Activated T-helper 2 cell treated with anti-CD3 and anti-CD28 coated beads, Interferon-gamma antibody, Interleukin-2, Interleukin-4, amounts not matched to agents 10 μg/mL and 5 μg/mL and 100 μg/mL, durations not matched to agents 14 hours and 24 hours and 36 hours (primary cell): ENCODE results near the gene TCF7L2. TPM values are rescaled to one million over a fixed set of nuclear protein-coding genes. Genes with fewer than 3 reads are reported as not detected.

ENCODE experiments used
- DNase-seq: peaks from one replicate; pipeline ENCODE4 v3.0.0; 2021; ENCODE audit warnings: low spot score
- H3K27ac Mint-ChIP-seq: one replicate; pipeline ENCODE4 v1.8.0; 2021; ENCODE audit warnings: mixed read lengths
- H3K27me3 Mint-ChIP-seq: one replicate; pipeline ENCODE4 v1.8.0; 2021; ENCODE audit warnings: low read depth, mixed read lengths
- H3K36me3 Mint-ChIP-seq: one replicate; pipeline ENCODE4 v1.8.0; 2021; ENCODE audit warnings: low read depth, mixed read lengths
- H3K4me1 Mint-ChIP-seq: one replicate; pipeline ENCODE4 v1.8.0; 2021; ENCODE audit warnings: low read depth, mixed read lengths
- H3K4me3 Mint-ChIP-seq: one replicate; pipeline ENCODE4 v1.8.0; 2021; ENCODE audit warnings: low read depth, mild to moderate bottlenecking, moderate library complexity, mixed read lengths
- H3K9me3 Mint-ChIP-seq: one replicate; pipeline ENCODE4 v1.8.0; 2021; ENCODE audit warnings: mixed read lengths
- intact Hi-C: fragments of 100-400 bp; cut with micrococcal nuclease; formaldehyde crosslinking; loops from one replicate; pipeline ENCODE4 v1.15.1; 2023
- total RNA-seq: library from RNA; stranded (reverse); gene quantifications from 2 replicates; pipeline ENCODE4 v1.2.3, GENCODE V29; 2022

Gene TCF7L2
- total RNA-seq, 1 donor from 2014 or later = 0.52 TPM

- no peak for DNase-seq
- Mint-ChIP-seq H3K27ac (no peak overlapping the region), H3K9me3 (no peaks in the 10 kb centered on the region), H3K4me1 (peaks cover 9% of the 10 kb centered on the region), H3K36me3 (no peaks in the 10 kb centered on the region), H3K27me3 (peaks cover 43% of the 10 kb centered on the region), H3K4me3 (no peak overlapping the region)
- intact Hi-C loops = no loop called here
Observed at GRCh38 chr10:113011592-113012374, 61.7 kb downstream of the TCF7L2 start.

GRCh38 chr10:113015201-113015600 lies 65.2 kb downstream of the TCF7L2 start:
- peaks cover 21% of the 10 kb centered on the region for H3K27me3 Mint-ChIP-seq
- no peak overlapping the region for H3K27ac Mint-ChIP-seq
- H3K9me3 Mint-ChIP-seq = no peaks in the 10 kb centered on the region
- DNase-seq = no peak
- no peaks in the 10 kb centered on the region for H3K36me3 Mint-ChIP-seq
- intact Hi-C loops = no loop called here
- no peaks in the 10 kb centered on the region for H3K4me1 Mint-ChIP-seq
- H3K4me3 Mint-ChIP-seq = no peak overlapping the region

GRCh38 chr10:113017376-113017775 lies 67.3 kb downstream of the TCF7L2 start:
- no peaks in the 10 kb centered on the region for H3K36me3 Mint-ChIP-seq

GRCh38 chr10:113018034-113018433 lies 68.0 kb downstream of the TCF7L2 start:
- Mint-ChIP-seq H3K4me1 (no peaks in the 10 kb centered on the region), H3K36me3 (no peaks in the 10 kb centered on the region), H3K27me3 (peaks cover 8% of the 10 kb centered on the region), H3K4me3 (no peak overlapping the region), H3K27ac (no peak overlapping the region), H3K9me3 (no peaks in the 10 kb centered on the region)
- no peak for DNase-seq
- intact Hi-C loops = no loop called here

More at GRCh38 chr10:113017376-113017775, 67.3 kb downstream of the TCF7L2 start:
- intact Hi-C loops = no loop called here
- Mint-ChIP-seq H3K27ac (no peak overlapping the region), H3K4me1 (no peaks in the 10 kb centered on the region), H3K9me3 (no peaks in the 10 kb centered on the region), H3K4me3 (no peak overlapping the region), H3K27me3 (peaks cover 10% of the 10 kb centered on the region)
- DNase-seq = no peak

GRCh38 chr10:113019096-113019495 lies 69.0 kb downstream of the TCF7L2 start:
- Mint-ChIP-seq H3K4me3 (no peak overlapping the region), H3K27me3 (peaks cover 8% of the 10 kb centered on the region), H3K4me1 (no peaks in the 10 kb centered on the region), H3K27ac (no peak overlapping the region), H3K9me3 (no peaks in the 10 kb centered on the region), H3K36me3 (no peaks in the 10 kb centered on the region)
- intact Hi-C loops = no loop called here
- no peak for DNase-seq

GRCh38 chr10:113019692-113020474 lies 69.8 kb downstream of the TCF7L2 start:
- no peak overlapping the region for H3K4me3 Mint-ChIP-seq
- H3K36me3 Mint-ChIP-seq = no peaks in the 10 kb centered on the region
- H3K9me3 Mint-ChIP-seq = no peaks in the 10 kb centered on the region
- no peaks in the 10 kb centered on the region for H3K4me1 Mint-ChIP-seq
- DNase-seq = no peak
- no peak overlapping the region for H3K27ac Mint-ChIP-seq
- intact Hi-C loops = no loop called here
- H3K27me3 Mint-ChIP-seq = peaks cover 8% of the 10 kb centered on the region

GRCh38 chr10:113020475-113020753 lies 70.4 kb downstream of the TCF7L2 start:
- Mint-ChIP-seq H3K27ac (no peak overlapping the region), H3K9me3 (no peaks in the 10 kb centered on the region), H3K27me3 (peaks cover 8% of the 10 kb centered on the region), H3K4me1 (no peaks in the 10 kb centered on the region), H3K4me3 (no peak overlapping the region), H3K36me3 (no peaks in the 10 kb centered on the region)
- no peak for DNase-seq
- intact Hi-C loops = no loop called here

GRCh38 chr10:113020838-113021237 lies 70.8 kb downstream of the TCF7L2 start:
- Mint-ChIP-seq H3K4me3 (no peak overlapping the region), H3K27ac (no peak overlapping the region), H3K9me3 (no peaks in the 10 kb centered on the region), H3K27me3 (peaks cover 8% of the 10 kb centered on the region), H3K4me1 (no peaks in the 10 kb centered on the region), H3K36me3 (no peaks in the 10 kb centered on the region)
- DNase-seq = no peak
- intact Hi-C loops = no loop called here

GRCh38 chr10:113021268-113022040 lies 71.4 kb downstream of the TCF7L2 start:
- Mint-ChIP-seq H3K9me3 (no peaks in the 10 kb centered on the region), H3K4me3 (no peak overlapping the region)
- no peak for DNase-seq

GRCh38 chr10:113022265-113022664 lies 72.2 kb downstream of the TCF7L2 start:
- Mint-ChIP-seq H3K27ac (no peak overlapping the region), H3K36me3 (no peaks in the 10 kb centered on the region), H3K9me3 (no peaks in the 10 kb centered on the region), H3K4me1 (no peaks in the 10 kb centered on the region), H3K27me3 (peaks cover 13% of the 10 kb centered on the region), H3K4me3 (no peak overlapping the region)
- no peak for DNase-seq
- intact Hi-C loops = no loop called here

More at GRCh38 chr10:113021268-113022040, 71.4 kb downstream of the TCF7L2 start:
- no peaks in the 10 kb centered on the region for H3K4me1 Mint-ChIP-seq
- peaks cover 10% of the 10 kb centered on the region for H3K27me3 Mint-ChIP-seq
- intact Hi-C loops = no loop called here
- H3K36me3 Mint-ChIP-seq = no peaks in the 10 kb centered on the region
- H3K27ac Mint-ChIP-seq = no peak overlapping the region

GRCh38 chr10:113023017-113023416 lies 73.0 kb downstream of the TCF7L2 start:
- intact Hi-C loops = no loop called here
- DNase-seq = no peak
- H3K4me3 Mint-ChIP-seq = no peak overlapping the region
- H3K4me1 Mint-ChIP-seq = no peaks in the 10 kb centered on the region
- H3K36me3 Mint-ChIP-seq = no peaks in the 10 kb centered on the region
- H3K27ac Mint-ChIP-seq = no peak overlapping the region
- H3K9me3 Mint-ChIP-seq = no peaks in the 10 kb centered on the region
- peaks cover 18% of the 10 kb centered on the region for H3K27me3 Mint-ChIP-seq

- H3K27me3 Mint-ChIP-seq = peaks cover 20% of the 10 kb centered on the region
- no peaks in the 10 kb centered on the region for H3K9me3 Mint-ChIP-seq
Observed at GRCh38 chr10:113024930-113025329, 74.9 kb downstream of the TCF7L2 start.

GRCh38 chr10:113025487-113025886 lies 75.4 kb downstream of the TCF7L2 start:
- Mint-ChIP-seq H3K36me3 (no peaks in the 10 kb centered on the region), H3K9me3 (no peaks in the 10 kb centered on the region), H3K4me3 (no peak overlapping the region), H3K4me1 (no peaks in the 10 kb centered on the region), H3K27ac (no peak overlapping the region), H3K27me3 (peaks cover 16% of the 10 kb centered on the region)
- intact Hi-C loops = no loop called here
- no peak for DNase-seq

More at GRCh38 chr10:113024930-113025329, 74.9 kb downstream of the TCF7L2 start:
- H3K36me3 Mint-ChIP-seq = no peaks in the 10 kb centered on the region
- no peak for DNase-seq
- H3K27ac Mint-ChIP-seq = no peak overlapping the region
- H3K4me3 Mint-ChIP-seq = no peak overlapping the region
- no peaks in the 10 kb centered on the region for H3K4me1 Mint-ChIP-seq
- intact Hi-C loops = no loop called here
